Thyroid gland (tissue), 4 donors: ENCODE data around the gene C9orf78.

Experiments
- CTCF ChIP-seq, 6 experiments: fragments of 200-600 bp in 3 of 6; fragments of 450-650 bp in 3 of 6; sonication (generic) in 3 of 6; IDR thresholded peaks; one replicate each; pipeline ENCODE4 v1.5.1; 2016 to 2019; ENCODE audit warnings: antibody characterized with exemption in 6 of 6, mild to moderate bottlenecking in 2 of 6, inconsistent platforms in 1 of 6, moderate library complexity in 1 of 6
- POLR2A ChIP-seq, 2 donors: fragments of 450-650 bp; IDR thresholded peaks; one replicate each; pipeline ENCODE4 v1.6.1; 2017; ENCODE audit warnings: antibody characterized with exemption in 2 of 2, mild to moderate bottlenecking in 2 of 2, moderate library complexity in 1 of 2

GRCh38 chr9:129851821-129852220 lies 16.7 kb upstream of the C9orf78 start:
- no peak for TF ChIP-seq POLR2A (IDR thresholded peaks at IDR 0.05)
- TF ChIP-seq CTCF (IDR thresholded peaks at IDR 0.05): no peak
